Effector memory CD8-positive, alpha-beta T cell (primary cell): Measurements from ENCODE around the gene ARHGAP24.
A peak's percentile ranks its signal among the peaks of the same experiment; 100 is the strongest.

Source experiments
- ATAC-seq: fragments of 150-1000 bp; cut with Tn5 transposase; replicated peaks from 2 replicates; pipeline ENCODE4 v1.10.0; 2021; ENCODE audit warnings: mild to moderate bottlenecking, moderate library complexity
- DNase-seq, 3 experiments: peaks; one replicate each; pipeline ENCODE4 v3.0.0; 2021
- H3K27ac Mint-ChIP-seq, 2 donors: one replicate each; pipeline ENCODE4 v1.8.0; 2022; ENCODE audit warnings: mild to moderate bottlenecking in 2 of 2, mixed read lengths in 2 of 2, moderate library complexity in 2 of 2
- H3K27me3 Mint-ChIP-seq, 2 donors: one replicate each; pipeline ENCODE4 v1.8.0; 2022; ENCODE audit warnings: mixed read lengths in 2 of 2
- H3K36me3 Mint-ChIP-seq: one replicate; pipeline ENCODE4 v1.8.0; 2022; ENCODE audit warnings: mild to moderate bottlenecking, moderate library complexity, mixed read lengths; ENCODE audit not compliant: insufficient read depth
- H3K4me1 Mint-ChIP-seq, 2 donors: one replicate each; pipeline ENCODE4 v1.8.0; 2022; ENCODE audit warnings: low read depth in 2 of 2, mixed read lengths in 2 of 2
- H3K4me3 Mint-ChIP-seq, 2 donors: one replicate each; pipeline ENCODE4 v1.8.0; 2022; ENCODE audit warnings: mild to moderate bottlenecking in 2 of 2, mixed read lengths in 2 of 2, moderate library complexity in 2 of 2
- H3K9me3 Mint-ChIP-seq, 2 donors: one replicate each; pipeline ENCODE4 v1.8.0; 2022; ENCODE audit warnings: mixed read lengths in 2 of 2

Gene ARHGAP24

DNA sequence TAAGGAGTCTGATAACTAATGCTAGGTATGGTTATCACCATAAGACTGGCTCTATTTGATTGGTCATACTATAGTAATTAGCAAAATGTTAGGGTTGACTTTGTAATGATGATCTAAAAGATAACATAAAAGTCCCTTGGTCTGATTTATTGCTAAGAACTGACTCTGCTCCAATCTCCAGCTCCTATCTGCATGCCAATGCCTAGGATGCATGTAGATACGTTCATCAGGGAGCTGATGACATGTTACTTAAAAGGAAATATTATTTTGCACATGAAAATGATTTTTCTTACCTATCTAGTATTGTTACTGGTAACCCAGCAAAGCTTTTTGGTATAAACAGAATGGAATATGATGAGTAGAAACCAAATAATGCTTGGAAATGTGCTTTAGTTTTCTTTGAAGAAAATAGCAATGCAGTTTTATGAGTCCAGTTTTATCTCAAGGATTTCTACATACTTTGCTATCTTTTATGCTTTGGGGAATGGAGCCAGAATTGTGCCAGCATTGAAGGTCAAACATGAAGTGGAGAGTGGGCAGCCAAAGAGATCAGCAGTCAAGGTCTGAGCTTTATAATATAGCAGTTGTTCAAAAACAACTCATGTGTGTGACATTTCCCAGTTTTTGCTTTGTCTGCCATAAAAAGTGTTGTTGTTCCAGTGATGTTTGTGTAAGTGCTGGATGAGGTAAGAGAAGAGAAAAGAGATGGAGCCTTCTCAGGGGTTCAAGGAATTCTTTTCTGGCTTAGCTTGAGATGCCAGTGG lies 121.0 kb downstream of the ARHGAP24 start:
- Mint-ChIP-seq H3K27me3 (no peaks in the 10 kb centered on the region), H3K9me3 (peaks cover 4 to 5% of the 10 kb centered on the region in 2 donors), H3K27ac (no peak overlapping the region), H3K36me3 (no peaks in the 10 kb centered on the region), H3K4me1 (no peaks in the 10 kb centered on the region), H3K4me3 (no peak overlapping the region)
- ATAC-seq, result no peak
- no peak for DNase-seq

DNA sequence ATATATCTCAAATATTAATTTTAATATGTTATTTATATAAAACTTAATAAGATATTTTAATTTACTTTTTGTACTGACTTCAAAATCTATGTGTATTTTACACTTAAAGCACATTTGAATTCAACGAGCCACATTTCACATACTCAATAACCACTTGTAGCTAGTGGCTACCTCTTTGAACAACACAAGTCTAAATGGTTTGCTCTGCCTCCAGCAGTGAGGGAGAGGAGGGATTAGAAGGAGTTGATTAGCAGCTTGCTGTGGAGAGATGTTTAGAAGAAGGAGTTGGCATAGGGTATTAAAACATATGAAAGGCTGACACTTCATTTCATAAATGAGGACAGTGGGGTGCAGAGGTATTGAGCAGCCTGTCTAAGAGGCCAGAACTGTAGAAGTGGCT lies 124.0 kb downstream of the ARHGAP24 start:
- DNase-seq (no peak), ATAC-seq (no peak)
- Mint-ChIP-seq H3K9me3 (peaks cover 0 to 6% of the 10 kb centered on the region in 2 donors), H3K27ac (no peak overlapping the region), H3K36me3 (no peaks in the 10 kb centered on the region), H3K27me3 (no peaks in the 10 kb centered on the region), H3K4me1 (no peaks in the 10 kb centered on the region), H3K4me3 (no peak overlapping the region)

DNA sequence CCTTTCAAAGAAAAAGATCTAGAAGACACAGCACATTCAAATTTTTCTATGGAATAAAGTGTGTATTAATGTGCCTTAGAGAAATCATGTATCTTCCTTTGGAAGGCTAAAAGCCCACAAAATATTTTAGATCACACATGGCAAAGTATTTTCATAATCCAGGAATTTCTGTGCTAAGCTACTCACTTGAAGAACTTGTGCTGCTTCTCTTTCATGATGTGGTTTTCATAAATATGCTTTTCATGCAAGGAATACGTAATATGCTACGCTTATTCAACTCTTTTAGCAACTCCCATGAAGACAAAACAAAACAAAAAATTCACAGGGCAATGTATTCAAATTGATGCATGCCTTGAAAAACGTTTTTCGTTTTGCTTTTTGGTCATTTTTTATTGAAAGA lies 125.6 kb downstream of the ARHGAP24 start:
- Mint-ChIP-seq H3K27ac (no peak overlapping the region), H3K4me3 (no peak overlapping the region), H3K36me3 (no peaks in the 10 kb centered on the region), H3K27me3 (no peaks in the 10 kb centered on the region), H3K4me1 (no peaks in the 10 kb centered on the region), H3K9me3 (peaks cover 0 to 4% of the 10 kb centered on the region in 2 donors)
- no peak for ATAC-seq
- no peak for DNase-seq

DNA sequence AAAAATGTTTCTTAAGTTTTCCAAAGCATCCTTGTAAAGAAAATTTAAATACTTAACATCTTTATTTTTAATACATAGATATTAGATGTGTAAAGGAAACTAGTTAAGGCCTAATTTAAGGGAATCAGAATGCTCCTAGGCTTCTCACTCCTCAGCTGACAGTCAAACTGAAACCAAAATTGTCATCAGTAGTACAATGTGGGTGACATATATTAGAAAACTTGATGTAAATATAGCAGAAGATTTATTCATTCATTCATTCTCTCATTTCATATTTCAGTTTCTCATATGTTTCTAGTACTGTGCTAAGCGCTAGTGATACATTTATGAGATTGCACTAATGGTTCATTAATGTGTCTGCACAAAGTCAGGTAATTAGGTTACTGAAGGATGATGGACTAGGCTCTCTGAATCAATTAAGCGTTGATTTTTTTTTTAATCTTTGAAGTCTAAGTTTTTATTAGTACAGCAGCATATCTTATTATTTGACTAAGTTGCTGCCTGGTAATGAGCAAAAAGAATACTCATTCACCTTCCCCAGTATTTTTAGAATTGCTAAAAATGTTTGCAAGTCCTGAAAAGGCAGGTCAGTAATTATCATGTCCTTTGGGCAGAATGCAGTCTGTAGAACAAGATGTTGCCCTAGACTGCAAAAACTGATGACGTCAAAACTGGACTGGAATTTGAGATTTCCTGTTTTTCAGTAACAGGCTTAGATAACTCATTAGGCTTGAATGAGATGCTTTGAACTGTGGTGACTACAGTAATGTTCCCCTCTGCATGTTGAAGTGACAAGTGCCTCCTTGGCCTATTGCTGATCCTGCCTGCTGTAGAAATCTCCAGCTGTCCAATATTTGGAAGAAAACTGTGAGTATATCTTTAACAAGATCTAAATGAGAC lies 128.7 kb downstream of the ARHGAP24 start:
- H3K36me3 Mint-ChIP-seq, result no peaks in the 10 kb centered on the region
- no peak overlapping the region for H3K4me3 Mint-ChIP-seq
- H3K4me1 Mint-ChIP-seq, result no peaks in the 10 kb centered on the region
- DNase-seq (no peak), ATAC-seq (no peak)
- H3K27me3 Mint-ChIP-seq, result no peaks in the 10 kb centered on the region
- H3K27ac Mint-ChIP-seq, result no peak overlapping the region
- peaks cover 7% of the 10 kb centered on the region in 2 donors for H3K9me3 Mint-ChIP-seq

DNA sequence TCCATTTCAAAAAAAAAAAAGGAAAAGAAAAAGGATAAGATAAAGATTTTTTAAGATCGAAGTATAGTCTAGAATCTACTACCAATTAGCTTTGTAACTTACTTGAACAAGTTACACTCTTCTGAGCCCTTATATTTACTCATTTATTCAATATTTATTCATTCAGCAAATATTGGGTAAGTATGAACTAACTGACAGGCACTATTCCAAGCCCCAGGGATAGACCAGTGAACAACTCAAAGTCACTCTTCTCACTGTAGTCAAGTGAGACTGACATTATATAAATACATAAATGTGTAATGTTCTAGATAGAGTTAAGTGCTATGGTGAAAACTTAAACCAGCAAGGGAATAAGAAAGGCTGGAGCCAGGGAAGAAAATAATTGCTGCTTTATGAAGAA lies 131.6 kb downstream of the ARHGAP24 start:
- Mint-ChIP-seq H3K9me3 (peaks cover 7% of the 10 kb centered on the region in 2 donors), H3K4me1 (no peaks in the 10 kb centered on the region), H3K4me3 (no peak overlapping the region), H3K27ac (no peak overlapping the region), H3K36me3 (no peaks in the 10 kb centered on the region), H3K27me3 (no peaks in the 10 kb centered on the region)
- no peak for ATAC-seq
- no peak for DNase-seq

DNA sequence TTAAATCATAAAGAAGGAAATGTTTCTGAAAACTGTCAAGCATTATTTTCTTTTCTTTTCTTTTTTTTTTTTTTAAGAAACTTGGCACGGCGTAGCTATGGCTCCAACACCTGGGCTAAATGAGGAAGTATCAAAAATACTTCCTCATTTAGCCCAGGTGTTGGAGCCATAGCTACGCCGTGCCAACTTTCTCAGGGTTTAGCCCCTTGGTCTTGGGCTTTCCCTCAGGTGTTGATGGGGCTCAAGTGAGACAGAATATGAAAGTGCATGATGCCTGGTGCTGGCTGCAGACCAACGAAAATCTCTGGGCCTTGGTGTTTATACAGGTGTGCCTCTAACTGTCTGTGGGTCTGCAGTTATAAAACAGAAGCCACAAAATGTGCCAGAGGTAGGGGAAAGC lies 132.7 kb downstream of the ARHGAP24 start:
- Mint-ChIP-seq H3K4me3 (no peak overlapping the region), H3K36me3 (no peaks in the 10 kb centered on the region), H3K27ac (no peak overlapping the region), H3K9me3 (peaks cover 5 to 7% of the 10 kb centered on the region in 2 donors), H3K27me3 (no peaks in the 10 kb centered on the region), H3K4me1 (no peaks in the 10 kb centered on the region)
- ATAC-seq (peak; percentile 58), DNase-seq (no peak)

DNA sequence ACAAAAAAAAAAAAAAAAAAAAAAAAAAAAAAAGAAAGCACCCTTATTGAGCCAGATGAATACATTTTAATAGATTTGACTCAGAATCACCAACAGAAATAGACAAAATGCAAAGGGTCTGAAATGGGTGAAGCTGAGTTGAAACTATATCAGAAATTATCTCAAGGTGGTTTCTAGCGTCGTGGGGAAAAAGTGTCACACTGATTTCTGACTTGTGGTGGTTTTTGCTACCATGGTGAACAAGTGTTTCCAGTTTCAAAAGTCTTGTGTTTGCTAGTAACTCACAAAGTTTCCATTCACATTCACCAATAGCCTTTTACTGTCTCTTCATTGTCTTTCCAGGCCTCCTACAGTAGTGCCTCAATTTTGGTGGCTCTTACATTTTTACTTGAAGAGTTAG lies 135.5 kb downstream of the ARHGAP24 start:
- no peaks in the 10 kb centered on the region for H3K36me3 Mint-ChIP-seq
- H3K27me3 Mint-ChIP-seq, result no peaks in the 10 kb centered on the region
- DNase-seq (no peak), ATAC-seq (no peak)
- no peaks in the 10 kb centered on the region for H3K4me1 Mint-ChIP-seq
- peaks cover 5 to 7% of the 10 kb centered on the region in 2 donors for H3K9me3 Mint-ChIP-seq
- H3K4me3 Mint-ChIP-seq, result no peak overlapping the region
- no peak overlapping the region for H3K27ac Mint-ChIP-seq

DNA sequence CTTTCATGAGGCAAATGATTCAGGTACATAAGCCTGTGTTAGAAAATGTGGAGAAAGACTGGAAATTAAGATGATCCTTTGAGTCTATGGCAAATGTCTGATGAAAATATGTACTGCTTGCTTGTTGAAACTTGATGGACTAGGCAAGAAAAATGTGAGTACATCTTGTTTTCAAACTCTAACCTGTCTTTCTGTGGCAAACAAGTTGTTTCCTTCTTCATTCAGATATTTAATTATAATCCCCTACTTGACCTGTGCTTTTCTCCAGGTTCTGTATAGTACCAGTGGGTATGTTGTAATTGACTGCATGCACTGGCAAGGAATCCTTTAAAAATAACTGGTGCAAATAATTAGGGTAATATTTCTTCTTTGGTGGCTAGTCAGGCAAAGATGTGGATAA lies 136.7 kb downstream of the ARHGAP24 start:
- DNase-seq (no peak), ATAC-seq (no peak)
- H3K4me1 Mint-ChIP-seq, result no peaks in the 10 kb centered on the region
- no peaks in the 10 kb centered on the region for H3K27me3 Mint-ChIP-seq
- peaks cover 2 to 7% of the 10 kb centered on the region in 2 donors for H3K9me3 Mint-ChIP-seq
- H3K36me3 Mint-ChIP-seq, result no peaks in the 10 kb centered on the region
- no peak overlapping the region for H3K4me3 Mint-ChIP-seq
- no peak overlapping the region for H3K27ac Mint-ChIP-seq

DNA sequence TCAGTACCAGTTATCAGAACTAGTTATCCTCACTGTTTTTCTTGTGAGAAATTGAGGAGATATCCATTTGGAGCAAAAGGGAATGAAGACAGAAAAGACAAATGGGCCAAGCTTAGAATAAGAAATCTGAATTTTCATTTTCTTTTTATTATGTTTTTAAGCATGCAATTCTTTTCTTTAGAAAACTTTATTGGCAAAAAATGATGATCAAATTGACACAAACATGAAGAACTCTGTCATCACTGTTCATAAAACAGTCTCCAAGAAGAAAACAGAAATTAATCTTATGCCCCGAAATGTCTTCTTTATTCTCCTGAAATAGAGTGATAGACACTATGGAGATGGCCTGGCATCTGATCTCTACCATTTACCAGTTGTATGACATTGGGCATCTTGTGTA lies 139.0 kb downstream of the ARHGAP24 start:
- no peak overlapping the region for H3K4me3 Mint-ChIP-seq
- ATAC-seq (no peak), DNase-seq (no peak)
- H3K4me1 Mint-ChIP-seq, result no peaks in the 10 kb centered on the region
- peaks cover 0 to 5% of the 10 kb centered on the region in 2 donors for H3K9me3 Mint-ChIP-seq
- no peaks in the 10 kb centered on the region for H3K36me3 Mint-ChIP-seq
- no peak overlapping the region for H3K27ac Mint-ChIP-seq
- no peaks in the 10 kb centered on the region for H3K27me3 Mint-ChIP-seq

DNA sequence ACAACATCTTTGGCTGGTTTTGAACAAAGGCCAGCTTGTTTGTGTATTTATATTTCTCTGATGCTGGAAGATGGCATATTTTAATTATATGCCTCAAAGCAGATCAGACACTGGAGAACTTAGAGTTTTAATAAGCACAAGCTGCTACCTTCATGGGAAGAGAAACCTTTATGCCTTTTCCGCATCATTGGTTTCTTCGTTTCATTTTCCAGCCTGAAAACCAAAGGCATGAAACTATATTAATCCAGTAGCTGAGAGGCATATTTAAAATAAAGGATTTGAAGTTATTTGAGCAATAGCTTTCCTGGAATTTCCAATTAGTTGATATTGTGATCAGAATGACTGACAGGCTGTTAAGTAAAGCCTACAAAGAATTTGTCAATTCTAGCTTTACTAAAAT lies 141.0 kb downstream of the ARHGAP24 start:
- Mint-ChIP-seq H3K27me3 (no peaks in the 10 kb centered on the region), H3K4me3 (no peak overlapping the region), H3K36me3 (no peaks in the 10 kb centered on the region), H3K27ac (no peak overlapping the region), H3K9me3 (peaks cover 0 to 5% of the 10 kb centered on the region in 2 donors), H3K4me1 (no peaks in the 10 kb centered on the region)
- DNase-seq (no peak), ATAC-seq (no peak)

DNA sequence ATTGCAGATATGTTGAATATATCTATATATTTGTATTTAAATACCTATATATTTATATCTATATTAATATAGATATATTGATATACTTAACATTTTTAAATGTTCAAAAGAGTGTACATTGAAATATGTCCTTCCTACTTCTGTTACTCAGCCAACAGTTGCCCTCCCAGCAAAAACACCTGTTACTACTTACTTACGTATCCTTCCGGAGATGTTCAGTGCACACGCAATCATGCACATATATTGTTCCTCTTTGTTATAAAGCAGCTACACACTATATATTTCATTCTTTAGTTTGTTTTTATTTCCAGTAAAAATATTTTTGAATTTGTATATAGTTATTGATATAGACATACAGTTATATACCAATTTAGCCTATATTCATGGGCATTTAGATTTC lies 142.3 kb downstream of the ARHGAP24 start:
- ATAC-seq (no peak), DNase-seq (no peak)
- Mint-ChIP-seq H3K27ac (no peak overlapping the region), H3K9me3 (peaks cover 0 to 5% of the 10 kb centered on the region in 2 donors), H3K4me3 (no peak overlapping the region), H3K36me3 (no peaks in the 10 kb centered on the region), H3K27me3 (no peaks in the 10 kb centered on the region), H3K4me1 (no peaks in the 10 kb centered on the region)

DNA sequence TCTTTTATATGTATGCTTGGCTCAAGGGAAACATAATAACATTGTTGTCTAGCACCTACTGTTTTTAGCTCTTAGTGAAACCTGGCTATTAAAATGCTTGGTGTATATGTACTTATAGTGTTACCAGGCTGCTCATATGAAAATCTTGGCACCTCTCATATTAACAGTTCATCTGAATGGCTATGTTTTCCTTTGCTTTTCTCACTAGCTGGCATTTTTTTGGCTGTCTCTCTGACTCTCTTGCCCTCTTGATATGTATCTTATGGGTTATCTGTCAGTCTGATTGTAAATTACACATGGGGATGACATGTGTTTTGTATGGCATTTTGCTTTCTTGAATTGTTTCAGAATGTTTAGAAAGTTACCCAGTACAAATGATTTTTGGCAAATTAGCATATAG lies 158.0 kb downstream of the ARHGAP24 start:
- ATAC-seq, result no peak
- Mint-ChIP-seq H3K9me3 (peaks cover 9 to 13% of the 10 kb centered on the region in 2 donors), H3K4me3 (no peak overlapping the region), H3K4me1 (no peaks in the 10 kb centered on the region), H3K36me3 (no peaks in the 10 kb centered on the region), H3K27me3 (no peaks in the 10 kb centered on the region), H3K27ac (no peak overlapping the region)
- DNase-seq, result no peak

DNA sequence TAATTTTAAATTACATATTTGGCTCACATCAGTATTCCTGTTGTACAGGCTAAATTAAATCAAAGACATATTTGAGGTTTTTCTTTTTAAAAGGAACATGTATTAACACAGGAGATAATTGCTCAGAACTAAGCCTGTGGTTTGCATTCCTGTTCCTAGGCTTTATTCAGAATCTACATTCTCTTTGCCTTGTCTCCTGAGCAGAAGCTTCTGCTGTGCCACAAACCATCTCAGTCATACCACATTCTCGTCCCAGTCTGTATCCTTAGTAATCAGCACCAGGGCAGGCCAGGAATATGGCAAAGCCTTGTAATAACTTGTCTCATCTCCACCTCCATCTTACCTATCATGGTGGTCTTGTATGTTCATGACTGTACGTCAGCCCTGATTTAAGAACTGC lies 162.8 kb downstream of the ARHGAP24 start:
- no peak overlapping the region for H3K4me3 Mint-ChIP-seq
- no peak overlapping the region for H3K27ac Mint-ChIP-seq
- no peaks in the 10 kb centered on the region for H3K4me1 Mint-ChIP-seq
- no peaks in the 10 kb centered on the region for H3K36me3 Mint-ChIP-seq
- no peak for DNase-seq
- no peaks in the 10 kb centered on the region for H3K27me3 Mint-ChIP-seq
- ATAC-seq, result no peak
- peaks cover 5 to 10% of the 10 kb centered on the region in 2 donors for H3K9me3 Mint-ChIP-seq

DNA sequence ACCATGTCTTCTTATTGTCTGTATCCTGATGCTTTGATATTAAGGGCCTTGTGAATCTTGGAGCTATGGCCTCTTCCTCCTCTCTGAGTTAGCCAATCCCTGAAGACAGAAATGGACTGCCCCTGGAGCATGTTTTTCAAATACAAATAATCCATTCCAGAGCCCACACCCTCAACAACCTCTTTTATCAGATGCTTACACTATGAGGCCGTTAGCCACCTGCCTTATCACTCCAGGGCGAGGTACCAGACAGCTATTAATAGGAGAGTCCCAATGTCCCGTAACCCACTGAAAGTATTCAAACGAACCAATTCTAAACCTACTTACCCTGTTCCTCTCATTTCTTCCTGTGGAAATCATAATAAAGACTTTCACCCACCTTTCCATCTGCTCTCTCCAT lies 165.0 kb downstream of the ARHGAP24 start:
- Mint-ChIP-seq H3K27me3 (no peaks in the 10 kb centered on the region), H3K4me3 (no peak overlapping the region), H3K36me3 (no peaks in the 10 kb centered on the region), H3K4me1 (no peaks in the 10 kb centered on the region), H3K9me3 (peaks cover 9 to 16% of the 10 kb centered on the region in 2 donors), H3K27ac (no peak overlapping the region)
- DNase-seq, result no peak
- ATAC-seq, result no peak
